Skeletal muscle tissue (tissue), 4 donors: Measurements from ENCODE around the gene LGR5. TPM values are rescaled to one million over a fixed set of nuclear protein-coding genes. Genes with fewer than 3 reads are reported as not detected.

Source experiments
- H3K27ac ChIP-seq: one replicate; pipeline ENCODE4 v1.7.0; 2013; ENCODE audit warnings: mild to moderate bottlenecking, low read depth, low read length, inconsistent platforms
- H3K27me3 ChIP-seq, 3 donors: one replicate each; pipeline ENCODE4 v1.7.0; 2013; ENCODE audit warnings: low read length in 3 of 3; ENCODE audit not compliant: control insufficient read depth in 3 of 3, insufficient read depth in 3 of 3
- H3K36me3 ChIP-seq, 3 donors: one replicate each; pipeline ENCODE4 v1.7.0; 2013; ENCODE audit warnings: low read length in 3 of 3; ENCODE audit not compliant: control insufficient read depth in 3 of 3, insufficient read depth in 3 of 3
- H3K4me1 ChIP-seq, 3 donors: one replicate each; pipeline ENCODE4 v1.7.0; 2013; ENCODE audit warnings: low read length in 3 of 3, mild to moderate bottlenecking in 3 of 3; ENCODE audit not compliant: control insufficient read depth in 3 of 3, insufficient read depth in 3 of 3
- H3K4me3 ChIP-seq, 3 donors: one replicate each; pipeline ENCODE4 v1.7.0; 2013; ENCODE audit warnings: low read length in 3 of 3
- H3K9ac ChIP-seq, 3 donors: one replicate each; pipeline ENCODE4 v1.7.0; 2013; ENCODE audit warnings: low read length in 3 of 3, mild to moderate bottlenecking in 3 of 3, moderate library complexity in 2 of 3, low read depth in 1 of 3
- H3K9me3 ChIP-seq, 3 donors: one replicate each; pipeline ENCODE4 v1.7.0; 2013; ENCODE audit warnings: low read length in 3 of 3; ENCODE audit not compliant: control insufficient read depth in 3 of 3
- total RNA-seq: library from RNA; depleted of rRNA; stranded (reverse); fragments of >200 nt; gene quantifications from one replicate; pipeline ENCODE4 v1.2.3, GENCODE V29; 2014
- donor health status: Osteomylitis.

The LGR5 gene
- total RNA-seq, 1 donor from 2014 or later, result 4.7 TPM

- Histone ChIP-seq H3K36me3 (peaks cover 0 to 13% (median 0%) of the 10 kb centered on the region in 3 donors), H3K27me3 (no peaks in the 10 kb centered on the region), H3K9me3 (no peaks in the 10 kb centered on the region), H3K27ac (no peak overlapping the region), H3K4me1 (no peaks in the 10 kb centered on the region), H3K4me3 (no peak overlapping the region), H3K9ac (no peak overlapping the region)
These were observed 143.3 kb downstream of the LGR5 start for GRCh38 chr12:71582925-71583324.

- Histone ChIP-seq H3K36me3 (peaks cover 0 to 10% (median 0%) of the 10 kb centered on the region in 3 donors), H3K27ac (no peak overlapping the region), H3K4me1 (no peaks in the 10 kb centered on the region), H3K27me3 (no peaks in the 10 kb centered on the region), H3K9me3 (no peaks in the 10 kb centered on the region), H3K9ac (no peak overlapping the region), H3K4me3 (no peak overlapping the region)
These were observed 144.8 kb downstream of the LGR5 start for GRCh38 chr12:71584356-71584755.

DNA sequence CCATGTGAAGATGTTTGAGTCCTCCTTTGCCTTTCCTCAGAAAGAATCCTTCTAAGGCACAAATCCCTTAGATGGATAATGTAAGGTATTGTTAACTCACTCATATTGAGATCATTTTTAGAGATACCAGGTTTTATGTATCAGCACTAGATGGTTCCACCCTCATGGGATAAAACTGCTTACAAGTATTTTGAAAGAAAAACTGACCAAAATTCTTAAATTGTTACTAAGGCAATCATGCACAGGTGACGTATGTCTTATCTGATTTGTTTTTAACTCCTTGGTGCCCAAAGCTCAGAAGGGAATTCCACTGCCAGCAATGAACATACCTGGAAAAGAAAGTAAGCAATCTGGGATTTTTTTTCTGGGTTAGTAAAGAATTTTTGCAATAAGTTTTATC, 145.6 kb downstream of the LGR5 start:
- Histone ChIP-seq H3K9ac (no peak overlapping the region), H3K27me3 (no peaks in the 10 kb centered on the region), H3K9me3 (no peaks in the 10 kb centered on the region), H3K4me3 (no peak overlapping the region), H3K4me1 (no peaks in the 10 kb centered on the region), H3K27ac (no peak overlapping the region), H3K36me3 (peaks cover 0 to 10% (median 0%) of the 10 kb centered on the region in 3 donors)

GRCh38 chr12:71587012-71587411, 147.4 kb downstream of the LGR5 start:
- Histone ChIP-seq H3K4me1 (no peaks in the 10 kb centered on the region), H3K9me3 (no peaks in the 10 kb centered on the region), H3K4me3 (no peak overlapping the region), H3K36me3 (peaks cover 0 to 6% (median 0%) of the 10 kb centered on the region in 3 donors), H3K9ac (no peak overlapping the region), H3K27ac (no peak overlapping the region), H3K27me3 (no peaks in the 10 kb centered on the region)

GRCh38 chr12:71589478-71589881, 149.9 kb downstream of the LGR5 start:
- Histone ChIP-seq H3K4me3 (no peak overlapping the region), H3K27me3 (peaks cover 0 to 4% (median 0%) of the 10 kb centered on the region in 3 donors), H3K9me3 (no peaks in the 10 kb centered on the region), H3K4me1 (no peaks in the 10 kb centered on the region), H3K36me3 (no peaks in the 10 kb centered on the region), H3K9ac (no peak overlapping the region), H3K27ac (no peak overlapping the region)

DNA sequence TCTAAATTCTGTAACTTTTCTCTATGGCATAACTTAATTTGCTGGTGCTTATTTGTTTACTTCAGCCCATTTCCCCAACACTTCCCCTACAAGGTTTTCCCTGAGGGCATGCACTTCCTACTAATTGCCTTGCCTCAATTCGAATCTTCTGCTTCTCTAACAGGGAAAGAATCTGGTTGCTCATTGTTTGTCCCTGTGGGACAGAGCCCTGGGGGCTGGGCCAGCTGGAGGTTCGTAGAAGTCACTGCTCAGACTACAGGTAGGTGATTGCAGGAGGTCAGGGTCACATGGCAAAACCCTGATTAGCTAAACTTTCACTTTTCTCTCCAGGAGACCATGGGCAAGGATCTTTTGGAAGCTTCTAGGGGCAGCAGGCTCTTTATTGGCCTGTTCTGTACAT, 152.0 kb downstream of the LGR5 start:
- Histone ChIP-seq H3K9me3 (no peaks in the 10 kb centered on the region), H3K9ac (no peak overlapping the region), H3K4me1 (no peaks in the 10 kb centered on the region), H3K27me3 (peaks cover 4 to 6% (median 5%) of the 10 kb centered on the region in 3 donors), H3K36me3 (no peaks in the 10 kb centered on the region), H3K4me3 (no peak overlapping the region), H3K27ac (no peak overlapping the region)

DNA sequence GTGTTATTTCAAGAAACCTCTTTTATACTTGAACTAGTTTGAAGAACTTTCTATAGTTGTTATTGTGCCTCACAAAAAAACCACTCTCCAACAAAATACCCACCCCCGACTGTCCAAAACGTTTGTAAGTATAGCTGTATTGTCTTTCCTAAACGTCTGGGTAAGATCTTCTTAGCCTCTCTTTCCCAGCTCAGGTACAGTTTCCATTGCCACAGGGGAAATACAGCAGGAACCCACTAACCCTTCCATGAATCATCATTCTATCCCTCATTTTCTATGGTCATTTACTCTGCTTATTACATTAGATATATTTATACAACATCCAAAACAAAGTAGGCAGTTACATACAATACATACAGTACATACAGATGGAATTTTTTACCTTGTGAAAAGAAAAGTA, 153.2 kb downstream of the LGR5 start:
- no peak overlapping the region for H3K9ac ChIP-seq
- peaks cover 4 to 6% (median 5%) of the 10 kb centered on the region in 3 donors for H3K27me3 ChIP-seq
- H3K36me3 ChIP-seq, result no peaks in the 10 kb centered on the region
- H3K27ac ChIP-seq, result no peak overlapping the region
- H3K9me3 ChIP-seq, result no peaks in the 10 kb centered on the region
- H3K4me3 ChIP-seq, result no peak overlapping the region
- no peaks in the 10 kb centered on the region for H3K4me1 ChIP-seq

- H3K4me1 ChIP-seq, result no peaks in the 10 kb centered on the region
- H3K9ac ChIP-seq, result no peak overlapping the region
- no peaks in the 10 kb centered on the region for H3K9me3 ChIP-seq
- peaks cover 4 to 6% (median 5%) of the 10 kb centered on the region in 3 donors for H3K27me3 ChIP-seq
- no peaks in the 10 kb centered on the region for H3K36me3 ChIP-seq
- no peak overlapping the region for H3K4me3 ChIP-seq
- H3K27ac ChIP-seq, result no peak overlapping the region
These were observed 154.8 kb downstream of the LGR5 start for GRCh38 chr12:71594214-71594948.

GRCh38 chr12:71599210-71599609, 159.6 kb downstream of the LGR5 start:
- Histone ChIP-seq H3K27ac (no peak overlapping the region), H3K36me3 (no peaks in the 10 kb centered on the region), H3K9ac (no peak overlapping the region), H3K9me3 (no peaks in the 10 kb centered on the region), H3K4me1 (peaks cover 0 to 6% (median 4%) of the 10 kb centered on the region in 3 donors), H3K27me3 (peaks cover 2 to 5% (median 4%) of the 10 kb centered on the region in 3 donors), H3K4me3 (no peak overlapping the region)

DNA sequence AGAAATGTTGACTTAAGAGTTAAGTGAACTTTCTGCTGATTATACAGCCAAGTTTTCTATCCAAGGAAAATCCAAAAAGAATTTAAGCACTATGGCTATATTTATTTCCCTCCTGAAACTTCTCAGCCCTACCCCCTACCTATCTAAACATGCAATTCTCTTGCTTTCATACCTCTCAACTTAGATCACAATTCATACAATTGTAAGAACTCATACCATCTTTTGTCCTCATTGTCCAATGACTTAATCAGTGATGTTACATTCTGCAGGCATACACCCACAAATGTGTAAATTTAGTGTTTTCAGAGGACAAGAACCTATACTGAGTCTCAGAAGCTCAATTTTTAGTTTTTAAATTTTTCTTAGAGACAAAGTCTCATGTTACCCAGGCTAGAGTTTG, 161.9 kb downstream of the LGR5 start:
- Histone ChIP-seq H3K9ac (no peak overlapping the region), H3K4me3 (no peak overlapping the region), H3K4me1 (peaks cover 0 to 6% (median 4%) of the 10 kb centered on the region in 3 donors), H3K36me3 (peaks cover 0 to 4% (median 2%) of the 10 kb centered on the region in 3 donors), H3K27me3 (no peaks in the 10 kb centered on the region), H3K27ac (no peak overlapping the region), H3K9me3 (no peaks in the 10 kb centered on the region)
